NCI-H1417 (cell line): ENCODE data around the gene SLAMF9.

Source experiments
- DNase-seq, 3 experiments: peaks; one replicate each; lab custom pipeline; 2025; lab: John Stamatoyannopoulos, UW

SLAMF9 gene

DNA sequence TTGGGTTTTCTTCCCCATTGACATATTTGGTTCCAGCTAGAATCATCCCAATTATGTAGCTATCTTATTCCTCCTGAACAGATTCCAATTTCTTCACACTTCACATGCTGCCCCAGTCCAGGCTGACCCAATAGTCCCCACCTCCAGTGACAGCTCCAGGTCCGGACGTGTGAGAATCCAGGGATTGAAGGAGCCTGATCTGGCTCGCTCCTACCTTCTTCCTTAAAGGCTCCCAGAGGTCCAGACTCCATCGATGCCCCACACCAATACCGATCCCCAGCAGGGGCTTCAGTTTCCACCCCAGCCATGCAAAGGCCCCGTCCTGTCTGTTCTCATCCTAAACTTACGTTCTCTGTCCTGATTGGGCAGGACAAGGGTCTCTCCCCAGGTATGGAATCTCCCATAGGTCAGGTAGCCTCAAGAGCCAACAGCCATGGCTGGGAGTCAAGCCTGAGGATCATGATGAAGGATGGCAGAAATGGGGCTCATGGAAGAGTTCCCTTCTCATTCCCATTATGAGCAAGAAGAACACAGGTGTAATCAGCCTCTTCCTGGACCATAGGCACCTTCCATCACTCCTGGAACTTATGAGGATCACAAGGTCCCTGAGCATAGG, 20.4 kb upstream of the SLAMF9 start:
- DNase-seq, result no peak

DNA sequence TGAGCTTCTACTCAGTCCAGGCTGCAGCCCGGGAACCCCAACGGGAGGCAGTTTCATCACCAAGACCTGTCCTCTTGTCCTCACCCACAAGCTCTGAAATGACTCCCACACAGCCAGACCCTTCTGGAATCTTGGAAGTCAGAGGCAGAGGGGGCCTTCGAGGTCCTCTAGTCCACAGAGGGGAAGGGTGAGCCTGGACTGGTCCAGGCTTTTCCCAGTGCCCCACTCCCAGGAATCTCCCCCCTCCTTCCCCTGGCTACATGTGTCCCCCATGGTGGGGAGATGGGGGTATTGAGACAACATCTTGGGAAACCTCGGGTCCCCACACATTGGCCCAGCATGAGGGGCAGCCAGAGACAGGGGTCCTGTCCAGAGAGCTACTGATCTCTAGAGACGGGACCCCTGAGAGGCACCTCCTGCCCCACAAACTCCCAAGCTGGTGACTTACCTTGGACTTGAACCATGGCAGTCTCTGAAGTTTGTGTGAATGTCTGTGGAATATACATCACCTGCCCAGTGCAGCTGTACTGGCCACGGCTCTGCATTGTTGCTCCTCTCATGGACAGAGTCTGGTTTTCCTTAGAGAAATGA, 19.4 kb upstream of the SLAMF9 start:
- no peak for DNase-seq

DNA sequence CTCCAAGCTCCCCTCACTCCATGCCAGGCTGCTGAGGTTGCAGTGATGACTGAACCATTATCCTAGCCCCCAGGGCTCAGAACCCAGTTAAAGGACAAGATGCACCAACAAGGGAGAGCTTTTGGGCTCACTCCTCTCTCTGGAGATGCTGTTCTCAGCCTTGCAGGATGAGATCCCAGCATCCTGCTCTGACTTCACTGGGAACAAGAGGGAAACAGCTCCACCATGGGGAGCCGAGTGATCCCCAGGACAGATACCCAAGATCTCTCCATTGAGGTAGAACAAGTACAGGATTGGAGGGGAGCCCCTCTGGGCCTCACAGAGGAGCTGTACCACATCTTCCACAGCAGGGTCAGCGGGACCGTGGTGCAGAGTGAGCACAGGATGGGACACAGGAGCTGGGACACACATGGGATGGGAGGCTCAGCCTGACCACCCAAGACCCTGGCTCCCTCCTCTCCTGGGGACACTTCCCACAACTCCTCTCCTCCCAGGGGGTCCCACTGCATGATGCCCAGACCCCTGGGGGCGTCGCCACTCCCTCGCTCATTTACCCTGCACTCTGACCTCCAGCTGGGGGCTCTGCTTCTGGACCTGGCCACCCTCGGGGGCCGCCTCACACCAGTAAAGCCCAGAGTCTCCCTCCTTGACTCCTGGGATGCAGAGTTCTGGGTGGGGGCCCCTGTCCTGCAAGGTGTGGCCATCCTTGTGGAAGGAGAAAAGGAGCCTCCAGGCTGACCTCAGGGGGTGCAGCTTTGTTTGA, 18.6 kb upstream of the SLAMF9 start:
- DNase-seq, result no peak

DNA sequence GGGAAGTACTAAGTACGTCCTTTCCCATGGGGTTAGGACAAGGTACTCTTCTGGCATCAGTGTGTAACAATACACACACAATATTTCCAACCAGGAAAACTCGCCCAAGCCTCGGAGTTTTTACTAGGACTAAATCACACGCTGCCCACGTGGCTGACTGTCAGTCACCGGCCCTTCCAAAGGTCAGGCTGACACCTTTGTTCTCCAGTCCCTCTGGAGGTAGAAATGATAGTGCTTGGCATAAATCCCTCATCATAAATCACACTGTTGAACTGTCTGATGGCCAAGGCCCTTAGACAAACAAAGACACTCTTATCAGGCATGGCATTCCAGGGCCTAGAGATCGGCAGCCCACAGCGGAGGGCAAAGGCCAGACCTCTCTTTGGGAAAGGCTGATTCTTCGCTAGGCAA, 16.9 kb upstream of the SLAMF9 start:
- DNase-seq, result peak in 2 of 3 experiments; percentile 14 to 28

DNA sequence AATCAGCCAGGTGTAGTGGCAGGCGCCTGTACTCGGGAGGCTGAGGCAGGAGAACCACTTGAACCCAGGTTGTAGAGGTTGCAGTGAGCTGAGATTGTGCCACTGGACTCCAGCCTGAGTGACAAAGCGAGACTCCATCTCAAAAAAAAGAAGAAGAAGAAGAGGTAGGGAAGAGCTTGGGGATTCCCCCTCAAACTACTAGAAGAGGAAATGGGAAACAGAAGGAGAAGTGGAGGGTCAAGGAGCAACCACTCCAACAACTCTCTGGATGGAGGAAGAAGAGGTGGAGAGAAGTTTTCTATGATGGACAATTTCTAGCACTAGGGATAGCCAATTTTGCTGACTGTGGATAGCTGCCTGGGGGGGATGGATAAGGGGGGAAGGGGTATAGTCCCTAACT, 14.9 kb upstream of the SLAMF9 start:
- no peak for DNase-seq

DNA sequence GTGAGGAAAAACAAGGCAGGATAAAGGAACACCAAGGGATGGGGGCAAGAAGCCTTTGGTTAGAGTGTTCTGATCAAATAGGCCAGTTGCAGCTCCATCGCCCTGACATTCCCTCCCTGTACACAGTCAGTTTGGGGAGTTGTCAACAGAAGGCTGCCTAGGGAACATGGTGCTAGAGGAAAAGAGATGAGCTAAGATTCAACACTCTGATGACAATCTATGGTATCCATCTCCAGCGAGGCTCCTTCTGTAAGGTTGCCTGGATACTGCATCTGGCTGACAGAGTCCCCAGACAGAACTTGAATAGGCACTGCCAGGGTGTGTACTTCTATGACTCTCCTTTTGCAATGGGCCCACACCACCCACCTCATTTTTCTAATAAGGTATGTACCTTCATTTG, 11.2 kb upstream of the SLAMF9 start:
- DNase-seq, result no peak

DNA sequence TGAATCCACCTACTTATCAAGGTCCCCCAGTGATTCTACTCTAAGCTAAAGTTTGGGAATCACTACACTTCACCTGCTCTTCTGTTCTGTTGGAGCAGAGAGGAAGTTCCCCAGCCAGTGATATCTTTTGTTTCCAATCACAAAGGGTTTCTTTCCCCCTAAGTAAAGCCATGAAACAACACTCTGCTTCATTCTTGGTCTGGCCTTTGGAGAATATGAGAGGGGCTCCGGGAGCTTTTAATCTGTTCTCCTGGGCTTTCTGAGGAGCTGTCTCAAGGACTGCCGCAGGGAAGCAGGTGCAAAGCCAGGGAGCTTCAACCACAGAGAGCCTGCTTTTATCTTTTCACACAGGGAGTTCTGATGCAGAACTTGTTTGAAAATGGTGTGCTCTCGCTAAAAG, 10.1 kb upstream of the SLAMF9 start:
- DNase-seq, result peak in 1 of 3 experiments; percentile 57

DNA sequence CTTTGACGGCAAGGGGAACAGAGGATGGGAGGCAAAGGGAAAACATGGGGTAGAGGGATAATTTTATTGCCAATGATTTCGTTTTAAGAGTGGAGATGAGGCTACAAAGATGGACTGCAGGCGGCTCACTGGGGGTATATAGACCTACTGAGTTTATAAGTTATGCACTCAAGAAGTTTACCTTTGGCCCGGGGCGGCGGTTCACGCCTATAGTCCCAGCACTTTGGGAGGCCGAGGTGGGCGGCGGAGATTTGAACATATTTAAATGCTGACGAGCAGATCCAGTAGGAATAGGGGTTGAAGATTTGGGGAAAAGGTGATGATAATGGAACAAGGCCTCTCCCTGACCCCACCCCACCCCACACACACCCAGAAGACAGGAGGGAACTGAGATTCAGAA, 8.1 kb upstream of the SLAMF9 start:
- DNase-seq, result no peak

DNA sequence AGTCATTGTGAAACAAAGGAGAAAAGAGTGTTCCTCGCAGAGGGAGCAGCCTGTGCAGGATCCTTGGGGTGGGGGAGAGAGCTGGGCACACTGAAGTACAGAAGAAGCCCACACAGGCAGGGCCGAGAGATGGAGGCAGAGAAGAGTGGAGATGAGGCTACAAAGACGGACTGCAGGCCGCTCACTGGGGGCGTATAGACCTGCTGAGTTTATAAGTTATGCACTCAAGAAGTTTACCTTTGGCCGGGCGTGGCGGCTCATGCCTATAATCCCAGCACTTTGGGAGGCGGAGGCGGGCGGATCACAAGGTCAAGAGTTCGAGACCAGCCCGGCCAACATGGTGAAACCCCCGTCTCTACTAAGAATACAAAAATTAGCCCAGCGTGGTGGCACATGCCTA, 7.6 kb upstream of the SLAMF9 start:
- DNase-seq, result no peak

DNA sequence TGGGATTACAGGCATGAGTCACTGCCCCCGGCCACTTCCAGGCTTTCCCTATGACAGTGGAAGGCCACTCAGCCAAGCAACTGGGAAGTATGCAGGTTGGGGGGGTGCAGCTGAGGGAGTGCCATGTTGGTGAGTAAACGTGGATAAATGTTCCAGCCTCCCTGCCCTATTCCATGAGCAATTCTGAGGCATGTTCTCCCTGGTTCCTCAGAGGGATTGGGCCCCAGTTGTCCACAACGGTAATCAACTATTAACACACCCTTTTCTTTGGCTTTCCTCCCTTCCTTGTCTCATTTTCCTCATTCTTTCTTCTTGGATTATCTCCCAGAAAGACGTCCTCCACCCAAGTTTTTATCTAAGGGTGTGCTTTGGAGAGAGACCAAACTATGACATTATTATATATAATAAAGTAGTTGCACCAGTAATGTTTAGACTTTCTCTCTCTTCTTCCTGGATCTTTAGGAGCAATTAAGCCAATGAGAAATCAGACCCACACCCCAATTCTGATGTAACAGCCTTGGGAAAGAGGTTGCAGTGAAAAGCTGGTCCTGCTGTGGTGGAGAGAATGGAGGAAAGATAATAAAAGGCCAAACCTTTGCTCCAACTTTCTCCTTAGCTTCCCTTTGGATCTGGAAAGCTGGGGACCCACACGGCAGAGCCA, 6.8 kb upstream of the SLAMF9 start:
- DNase-seq, result no peak

DNA sequence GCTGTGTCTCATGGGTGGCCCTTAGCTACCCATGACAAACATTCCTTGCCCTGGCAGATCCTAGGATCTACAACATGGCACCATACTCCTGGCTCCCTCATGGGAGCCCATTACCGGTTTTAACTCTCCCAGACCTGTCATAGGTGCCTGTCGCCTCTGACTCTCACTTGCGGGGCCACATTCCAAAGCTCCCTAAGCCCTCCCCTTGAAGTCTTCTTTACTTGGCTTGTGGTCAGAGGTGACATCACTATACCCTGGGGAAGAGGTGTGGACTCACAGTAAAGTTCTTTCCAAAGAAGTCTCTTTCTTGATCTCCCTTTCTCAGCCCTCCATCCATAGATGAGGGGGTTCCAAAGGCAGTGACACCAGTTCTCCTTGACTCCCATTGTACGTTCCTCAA, 5.4 kb upstream of the SLAMF9 start:
- no peak for DNase-seq

DNA sequence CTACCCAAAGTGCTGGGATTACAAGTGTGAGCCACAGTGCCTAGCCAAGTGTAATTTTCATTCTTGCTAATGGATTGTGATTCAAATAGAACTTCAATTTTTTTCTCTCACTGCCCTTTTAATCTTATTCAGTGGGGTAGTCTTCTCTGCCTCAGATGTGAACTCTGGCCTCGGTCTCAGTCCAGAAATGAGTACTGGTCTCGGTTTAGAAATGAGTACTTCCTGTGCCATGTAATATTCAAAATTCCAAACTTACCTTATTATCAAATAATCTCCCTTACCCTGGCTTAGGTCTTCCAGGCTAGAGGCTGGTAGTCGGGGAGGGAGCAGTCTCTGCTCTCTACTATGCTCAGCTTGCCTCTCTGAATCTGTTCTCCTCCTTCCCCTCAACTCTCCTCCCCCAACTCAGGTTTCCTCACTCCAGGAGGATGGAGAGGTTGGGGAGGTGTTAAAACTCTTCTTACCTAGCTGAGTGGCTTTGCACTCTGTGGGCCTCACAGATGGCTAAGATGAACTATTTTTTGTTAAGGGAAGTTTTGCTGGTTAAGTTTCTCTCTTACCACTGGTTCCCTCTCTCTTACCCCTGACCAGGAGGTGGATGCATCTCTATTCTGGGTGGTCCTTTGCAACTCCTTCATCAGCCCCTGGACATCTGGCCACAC, 4.8 kb upstream of the SLAMF9 start:
- DNase-seq, result no peak

DNA sequence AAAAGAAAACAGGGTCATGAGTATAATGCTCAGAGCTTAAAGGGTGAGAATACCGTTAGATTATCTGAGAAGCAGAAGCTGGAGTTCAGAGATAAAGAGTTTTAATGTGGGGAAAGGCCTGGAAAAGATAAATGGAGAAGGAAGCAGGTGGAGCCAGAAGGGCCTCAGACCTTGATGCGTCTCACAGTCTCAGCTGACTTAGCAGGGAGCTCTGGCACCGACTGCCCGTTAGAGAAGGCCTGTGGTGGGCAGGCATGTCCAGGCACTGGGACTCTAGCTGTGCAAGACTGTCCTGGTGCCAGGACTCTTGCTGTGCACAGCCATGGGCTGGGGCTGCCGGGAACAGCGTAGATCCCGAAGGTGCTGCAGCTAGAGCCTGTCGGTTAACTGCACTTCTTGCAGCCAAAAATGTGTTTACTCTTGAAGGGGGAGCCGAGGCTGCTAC, 3.8 kb upstream of the SLAMF9 start:
- DNase-seq, result peak in 2 of 3 experiments; percentile 22 to 47

DNA sequence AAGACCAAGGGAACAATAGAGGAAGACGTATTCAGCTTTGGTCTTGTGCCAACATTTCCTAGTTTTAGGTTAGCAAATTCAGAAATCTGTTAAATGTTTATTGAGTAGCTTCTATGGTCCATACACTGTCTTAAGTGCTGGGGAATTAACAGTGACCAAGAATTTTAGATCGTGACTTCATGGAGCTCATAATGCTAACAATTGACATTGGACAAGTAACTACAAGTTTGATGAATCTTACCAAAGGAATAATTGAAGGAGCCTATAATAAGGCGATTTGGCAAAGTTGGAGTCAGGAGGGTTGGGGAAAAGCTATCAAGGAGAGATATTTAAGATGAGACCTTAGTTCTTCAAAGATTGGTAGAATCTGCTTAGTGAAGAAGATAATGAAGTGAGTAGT, 1.4 kb upstream of the SLAMF9 start:
- no peak for DNase-seq

DNA sequence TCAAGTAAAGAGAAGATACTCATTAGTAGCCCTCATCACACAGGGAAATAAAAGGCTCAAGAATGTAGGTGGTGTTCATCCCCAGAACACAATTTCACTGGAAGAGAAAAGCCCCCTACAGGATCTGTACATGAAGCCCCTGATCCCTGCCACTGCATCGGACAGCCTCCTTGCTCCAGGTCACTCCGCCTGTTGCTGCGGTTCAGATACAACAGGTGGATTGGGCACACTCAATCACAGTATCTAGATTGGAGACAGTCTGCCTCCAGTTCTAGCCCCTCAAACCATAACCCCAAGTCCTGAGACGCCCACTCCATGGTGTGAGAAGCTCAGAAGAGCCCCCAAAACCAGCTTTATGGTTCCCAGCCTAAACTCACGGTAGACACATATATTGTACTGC, 1.1 kb downstream of the SLAMF9 start:
- no peak for DNase-seq

DNA sequence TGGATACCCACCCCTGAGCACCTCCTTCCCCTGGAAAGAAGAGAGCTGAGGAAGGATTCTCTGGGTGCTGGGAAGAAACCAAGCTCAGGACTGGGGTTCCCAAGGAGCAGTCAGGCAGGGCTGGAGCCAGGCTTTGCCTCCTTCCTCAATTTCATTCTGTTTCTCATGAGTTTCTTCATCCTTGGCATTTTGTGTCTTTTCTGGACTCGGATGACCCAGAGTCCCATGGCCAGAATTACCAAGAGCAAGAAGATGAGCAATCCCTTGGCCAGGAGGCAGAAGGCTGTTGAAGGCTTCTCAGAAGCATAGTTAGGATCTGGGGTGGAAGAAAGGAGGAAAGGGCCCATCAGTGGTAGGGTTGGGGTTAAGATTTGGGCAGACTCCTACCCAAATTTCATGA, 2.5 kb downstream of the SLAMF9 start:
- no peak for DNase-seq

DNA sequence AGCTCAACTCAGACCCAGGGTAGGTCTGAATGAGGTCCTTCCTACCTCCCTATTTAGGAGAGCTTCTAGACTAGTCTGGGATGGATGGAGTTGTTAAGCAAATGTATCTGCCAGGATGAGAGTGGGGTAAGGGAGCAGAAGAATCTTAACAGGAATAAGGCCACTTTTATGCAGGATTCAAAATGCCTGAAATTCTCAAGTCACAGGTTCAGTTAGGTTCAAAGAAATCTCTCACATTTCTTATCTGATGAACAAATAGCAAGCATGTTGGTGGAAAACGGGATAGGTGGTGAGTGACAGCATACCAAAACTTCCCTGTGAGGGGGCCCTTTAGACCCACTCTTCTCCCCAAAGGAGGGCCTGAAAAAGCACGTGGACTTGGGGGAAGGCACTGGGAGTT, 3.0 kb downstream of the SLAMF9 start:
- no peak for DNase-seq

DNA sequence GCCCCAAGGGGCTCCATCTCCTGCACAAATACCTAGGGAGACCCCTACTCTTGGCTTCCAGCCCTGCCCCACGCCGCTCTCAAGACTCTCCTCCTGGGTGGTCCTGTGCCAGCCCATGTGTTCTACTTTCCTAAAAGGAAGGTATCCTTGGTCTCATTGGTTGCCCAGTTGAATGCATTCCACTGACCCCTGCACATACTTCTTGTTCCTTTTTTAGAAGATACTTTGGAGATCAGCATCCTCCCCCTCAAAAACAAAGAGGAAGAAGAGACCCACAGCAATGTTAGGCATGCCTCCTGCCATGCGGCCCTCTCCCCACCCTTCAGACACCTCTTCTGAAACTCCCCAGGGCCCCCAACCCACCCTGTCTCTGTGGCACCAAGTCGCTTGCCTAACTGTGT, 4.1 kb downstream of the SLAMF9 start:
- DNase-seq, result no peak

DNA sequence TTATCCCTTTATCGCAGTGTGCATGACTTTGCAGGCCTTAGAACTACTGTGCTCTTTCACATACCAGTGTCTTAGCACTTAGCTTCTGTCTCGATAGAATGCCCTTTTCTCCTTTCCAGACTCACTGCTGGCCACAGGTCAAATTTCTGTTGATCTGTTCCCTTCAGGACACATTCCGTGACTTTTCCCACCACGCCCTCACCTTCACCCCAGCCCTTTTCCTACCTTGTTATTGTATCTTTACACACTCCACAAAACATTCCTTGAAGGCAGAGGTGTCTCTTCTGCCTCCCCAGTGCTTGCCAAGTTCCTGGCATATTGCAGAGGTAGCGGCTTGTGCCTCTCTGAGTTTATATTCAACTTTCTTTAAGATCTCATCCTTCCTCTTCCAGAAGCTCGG, 4.9 kb downstream of the SLAMF9 start:
- no peak for DNase-seq

DNA sequence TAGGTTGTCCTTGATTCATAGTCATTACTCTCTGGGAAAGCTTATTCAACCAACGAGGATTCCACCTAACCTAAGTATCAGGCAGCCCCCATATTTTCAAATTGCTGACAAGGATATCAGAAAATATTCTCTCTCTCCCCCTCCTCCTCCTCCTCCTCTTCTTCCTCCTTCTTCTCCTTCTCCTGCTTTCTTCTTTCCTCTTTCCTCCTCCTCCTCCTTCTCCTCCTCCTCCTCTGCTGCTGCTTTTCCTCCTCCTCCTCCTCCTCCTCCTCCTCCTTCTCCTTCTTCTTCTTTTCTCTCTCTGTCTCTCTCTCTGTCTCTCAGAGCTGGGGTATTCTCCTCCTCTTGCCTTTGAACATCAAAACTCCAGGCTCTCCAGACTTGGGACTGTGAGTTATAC, 6.1 kb downstream of the SLAMF9 start:
- DNase-seq, result no peak

DNA sequence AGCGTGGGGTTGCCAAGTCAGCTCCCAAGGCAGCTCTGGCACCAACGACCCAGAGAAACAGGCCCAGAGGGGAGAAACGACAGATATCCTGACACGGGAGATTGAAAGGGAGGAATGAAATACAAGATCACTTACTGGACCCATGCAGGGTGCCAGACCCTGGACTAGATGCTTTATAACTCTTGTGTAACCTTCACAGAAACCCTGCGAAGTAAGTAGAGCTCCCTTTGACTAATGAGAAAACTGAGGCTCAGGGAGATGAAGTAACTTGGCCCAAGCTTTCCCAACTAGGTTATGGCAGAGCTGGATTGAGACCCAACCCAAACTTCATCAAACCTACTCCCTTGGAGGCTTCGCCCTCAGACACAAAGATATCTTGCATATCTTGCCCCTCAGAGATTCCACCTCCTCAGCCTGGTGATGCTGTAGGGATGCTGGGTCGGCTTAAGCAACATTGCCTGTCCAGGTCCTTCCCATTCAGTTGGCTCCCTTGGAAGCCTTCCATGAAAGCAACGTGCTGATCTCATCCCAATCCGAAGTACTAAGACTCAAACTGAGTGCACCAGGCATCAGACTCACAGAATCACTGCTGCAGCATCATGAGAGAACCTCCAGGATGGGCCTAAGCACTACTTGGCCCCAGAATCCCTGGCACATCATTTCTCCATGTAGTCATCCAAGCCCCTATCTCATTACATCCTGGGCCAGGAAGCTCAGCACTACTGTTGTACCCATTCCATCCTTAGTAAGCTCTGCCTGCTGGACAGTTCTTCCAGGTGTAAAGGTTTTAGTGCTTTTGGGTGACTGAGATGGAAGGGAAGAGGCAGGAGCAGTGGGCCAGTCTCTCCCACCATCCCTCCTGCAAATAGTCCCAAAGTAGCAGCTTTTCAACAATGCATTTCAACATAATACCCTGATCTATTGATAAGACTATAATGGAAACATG, 7.5 kb downstream of the SLAMF9 start:
- DNase-seq, result no peak
